ENCODE measurements around the gene SLX4IP.
A peak's percentile ranks its signal among the peaks of the same experiment; 100 is the strongest.
"Not testable (repeated sequence)": the region's sequence is repeated elsewhere in the genome, so short reads cannot be mapped to it uniquely, and the experiment has no call there.

Gene SLX4IP

DNA sequence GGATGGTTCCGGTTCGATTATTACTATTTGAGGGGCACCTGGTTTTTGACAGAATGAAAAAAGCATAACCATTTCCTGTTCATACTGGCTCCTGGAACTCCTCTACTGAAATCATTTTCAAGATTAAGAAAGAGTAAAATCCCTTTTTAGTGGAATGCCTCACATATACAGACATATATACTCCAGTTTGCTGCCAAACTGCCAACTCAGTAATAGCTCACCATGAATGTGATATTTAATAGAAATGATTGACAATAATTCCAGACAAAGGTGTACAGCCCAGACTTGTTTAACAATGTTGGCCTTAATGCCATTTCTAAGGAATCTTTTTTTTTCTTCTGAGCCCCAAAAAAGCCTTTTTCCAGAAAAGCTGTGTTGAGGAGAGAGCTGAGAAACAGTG, 145.6 kb downstream of the SLX4IP start:
- DNase-seq, result no peak

DNA sequence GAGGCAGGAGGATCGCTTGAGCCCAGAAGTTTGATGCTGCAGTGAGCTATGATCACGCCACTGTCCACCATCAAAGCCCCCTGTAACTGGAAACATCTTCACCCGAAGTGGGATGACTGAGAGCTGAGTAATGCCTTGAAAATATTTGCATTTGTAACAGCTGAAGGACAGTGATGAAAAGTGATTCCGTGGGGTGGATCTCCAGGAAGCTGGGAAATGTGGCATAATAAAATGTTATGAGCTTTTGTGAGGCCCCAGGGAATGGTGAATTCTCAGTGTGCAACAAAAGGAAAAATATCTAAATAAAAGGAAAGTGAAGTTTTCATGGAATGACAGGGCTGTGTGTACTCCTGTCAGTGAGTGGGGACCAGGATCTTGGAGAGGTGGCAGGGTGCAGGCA, 146.7 kb downstream of the SLX4IP start:
- peak in 1 of 2 experiments; percentile 22 for DNase-seq

DNA sequence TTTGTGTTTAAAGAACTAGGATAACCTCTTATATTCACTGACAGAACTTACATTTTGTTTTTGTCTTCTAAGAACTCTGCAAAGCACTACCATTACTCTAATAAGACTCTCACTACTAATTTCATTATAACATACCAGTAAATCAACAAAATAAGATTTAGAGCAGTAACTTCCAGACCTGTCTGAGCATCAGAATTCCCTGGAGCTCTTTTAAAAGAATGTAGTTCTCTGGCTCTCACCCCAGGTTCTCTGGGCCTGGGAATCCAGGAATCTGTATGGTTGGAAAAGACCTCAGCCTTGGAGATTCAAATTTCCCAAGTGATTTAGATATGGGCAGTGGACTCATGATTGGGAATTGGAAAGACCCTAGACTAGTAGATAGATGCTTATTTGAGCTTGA, 149.3 kb downstream of the SLX4IP start:
- no peak for DNase-seq

DNA sequence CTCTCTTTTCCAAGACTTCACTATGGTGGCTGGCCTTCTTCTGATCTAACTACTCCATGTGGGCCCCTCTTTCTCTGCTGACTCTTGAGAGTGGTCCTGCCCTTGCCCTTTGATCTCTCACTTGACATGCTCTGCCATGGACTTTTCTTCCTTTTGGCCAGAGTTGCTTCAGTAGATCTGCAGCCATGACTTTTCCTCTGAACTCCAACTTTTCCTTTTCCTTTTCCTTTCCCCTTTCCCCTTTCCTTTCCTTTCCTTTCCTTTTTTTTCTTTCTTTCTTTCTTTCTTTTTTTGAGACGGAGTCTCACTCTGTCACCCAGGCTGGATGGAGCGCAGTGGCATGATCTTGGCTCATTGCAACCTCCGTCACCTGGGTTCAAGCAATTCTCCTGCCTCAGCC, 150.2 kb downstream of the SLX4IP start:
- no peak for DNase-seq

DNA sequence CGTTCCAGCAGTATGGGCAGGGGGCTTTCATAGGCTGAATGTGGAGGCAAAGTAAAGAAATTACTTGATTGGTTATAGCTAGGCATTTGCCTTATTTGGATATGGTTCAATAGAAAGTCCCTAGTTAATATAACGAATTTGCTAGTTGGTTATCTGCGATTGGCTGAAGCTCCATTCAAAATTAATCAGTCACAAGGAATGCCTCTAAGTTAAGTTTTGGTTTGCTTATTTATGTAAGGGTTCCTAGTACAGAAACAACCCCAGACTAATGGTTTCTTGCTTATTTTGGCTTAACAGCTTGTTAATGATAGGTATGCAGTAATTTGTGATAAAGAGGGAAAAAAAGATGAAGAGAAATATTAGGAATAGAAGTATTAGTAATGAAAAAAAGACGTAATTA, 151.2 kb downstream of the SLX4IP start:
- no peak for DNase-seq

DNA sequence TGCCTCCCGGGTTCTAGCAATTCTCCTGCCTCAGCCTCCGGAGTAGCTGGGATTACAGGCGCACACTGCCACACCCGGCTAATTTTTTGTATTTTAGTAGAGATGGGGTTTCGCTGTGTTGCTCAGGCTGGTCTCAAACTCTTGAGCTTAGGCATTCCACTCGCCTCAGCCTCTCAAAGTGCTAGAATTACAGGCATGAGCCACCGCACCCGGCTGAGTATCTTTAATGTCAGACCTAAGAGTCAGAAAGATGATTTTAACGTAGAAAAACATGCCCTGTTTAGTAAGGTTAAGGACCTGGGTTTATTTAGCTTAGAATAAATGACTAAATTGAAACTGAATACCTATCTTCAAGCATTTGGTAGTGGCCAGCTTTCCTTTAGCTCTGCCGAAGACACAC, 155.3 kb downstream of the SLX4IP start:
- not testable (repeated sequence) for DNase-seq

DNA sequence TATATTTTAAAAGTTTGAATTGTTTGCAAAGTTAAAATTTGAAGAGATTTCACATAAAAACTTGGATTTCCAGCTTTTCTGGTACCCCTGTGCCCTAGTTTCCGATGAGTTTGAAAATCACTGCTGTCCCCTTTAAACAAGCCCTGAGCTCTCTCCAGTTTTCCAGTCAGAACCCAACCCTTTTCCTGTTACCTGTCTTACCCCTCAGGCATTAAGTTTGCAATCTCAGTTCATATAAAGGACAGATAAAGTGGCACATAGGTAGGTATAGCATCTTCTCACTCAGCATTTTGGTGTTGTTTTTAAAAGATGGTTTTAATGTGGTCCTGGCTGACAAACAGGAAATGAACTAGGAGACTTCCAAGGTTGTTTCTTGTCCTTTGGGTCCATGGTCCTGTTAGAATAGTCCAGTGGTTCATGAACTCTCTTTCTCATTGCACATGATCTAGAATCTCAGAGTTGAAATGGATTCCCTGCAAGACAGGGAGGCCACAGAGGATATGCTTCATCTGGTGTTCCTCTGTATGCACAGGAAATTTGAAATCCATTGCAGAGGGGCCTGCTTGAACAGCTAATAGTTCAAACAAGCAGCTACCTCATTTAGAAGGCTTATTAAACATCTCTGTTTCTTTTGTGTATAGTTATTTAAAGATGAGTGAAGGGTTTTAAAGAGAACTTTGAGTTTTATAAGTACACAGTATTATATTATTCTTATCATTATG, 156.0 kb downstream of the SLX4IP start:
- DNase-seq, result no peak

DNA sequence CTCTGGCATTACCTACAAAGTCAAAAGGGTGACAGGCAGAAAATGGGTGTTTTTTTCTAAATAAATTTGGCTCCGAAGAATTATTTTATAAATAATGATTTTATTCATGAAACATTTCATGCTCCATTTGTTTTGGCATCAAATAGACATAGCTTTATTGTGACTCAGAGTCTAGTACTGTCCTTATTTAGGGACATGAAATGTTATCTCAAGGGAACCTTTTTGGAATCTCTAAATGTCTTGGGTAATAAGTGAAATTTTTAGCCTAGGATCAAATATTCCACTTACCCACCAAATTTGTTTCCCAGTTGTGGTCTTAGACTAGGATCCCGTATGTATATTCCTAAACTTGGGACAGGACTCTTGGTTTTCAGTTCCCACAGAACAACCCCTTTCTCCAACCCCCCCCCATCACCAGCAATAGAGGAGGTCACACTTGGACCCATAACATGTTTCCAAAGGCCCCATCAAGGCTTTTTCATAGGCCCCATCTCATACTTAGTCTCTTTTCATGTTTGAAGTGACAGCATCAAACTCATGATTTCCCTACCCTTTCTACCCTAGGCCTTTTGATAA, 156.9 kb downstream of the SLX4IP start:
- no peak for DNase-seq

DNA sequence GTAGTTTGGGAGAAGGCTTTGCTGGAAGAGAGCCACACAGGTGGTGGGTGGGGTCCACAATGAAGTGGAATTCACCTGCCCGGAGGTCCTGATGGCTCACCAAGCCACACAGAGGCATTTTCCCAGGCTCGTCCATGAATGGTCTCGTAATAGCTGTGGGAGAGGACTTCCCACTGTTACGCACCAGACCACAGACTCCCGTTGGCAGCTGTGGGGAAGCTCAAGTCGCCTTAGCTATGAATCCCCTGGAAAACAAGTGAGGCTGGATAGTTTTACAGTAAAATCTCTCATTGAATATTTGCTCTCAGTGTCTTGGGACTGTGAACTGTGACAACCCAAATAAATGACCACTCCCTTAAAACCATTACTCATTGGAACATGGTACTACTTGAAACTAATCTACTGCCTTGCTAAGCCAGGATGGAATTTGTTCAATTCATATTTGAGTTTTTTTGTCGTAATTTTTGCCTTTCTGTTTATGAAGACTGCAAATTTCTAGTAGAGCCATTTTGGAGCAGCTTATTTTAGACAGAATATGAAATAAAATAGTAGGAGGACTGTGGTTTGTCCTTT, 159.3 kb downstream of the SLX4IP start:
- no peak for DNase-seq

DNA sequence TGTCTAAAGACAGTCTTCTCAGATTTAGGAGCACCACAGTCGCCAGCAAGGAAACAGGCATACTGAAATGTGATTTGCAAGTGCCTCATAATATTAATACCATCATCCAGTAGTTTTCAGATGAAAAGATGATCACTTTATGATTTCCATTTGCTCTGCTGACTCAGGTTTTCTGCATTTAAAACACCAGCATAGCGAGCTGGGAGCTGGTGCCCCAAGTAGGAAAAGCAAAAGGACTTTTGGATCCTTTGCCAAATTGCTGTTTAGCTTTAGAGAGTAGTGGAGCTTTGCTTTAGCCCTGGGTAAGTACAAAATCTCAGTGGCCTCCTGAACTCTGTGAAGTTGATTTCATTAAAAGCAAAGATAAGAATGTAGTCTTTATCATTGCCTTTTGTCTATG, 160.2 kb downstream of the SLX4IP start:
- no peak for DNase-seq

DNA sequence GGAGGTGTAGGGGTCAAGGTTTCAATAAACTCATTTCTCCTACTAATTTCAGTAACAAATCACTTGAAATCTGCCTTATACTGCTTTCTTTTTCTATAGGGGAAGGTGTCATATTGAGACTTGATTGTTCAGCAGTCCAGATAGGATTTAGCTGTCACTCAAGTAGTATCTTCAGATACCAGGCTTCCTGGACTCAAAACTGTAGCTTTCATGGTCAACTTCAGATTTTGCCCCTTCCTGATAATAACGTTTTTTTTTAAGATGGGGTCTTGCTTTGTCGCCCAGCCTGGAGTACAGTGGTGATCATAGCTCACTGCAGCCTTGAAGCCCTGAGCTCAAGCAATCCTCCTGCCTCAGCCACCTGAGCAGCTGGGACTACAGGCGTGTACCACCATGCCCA, 160.9 kb downstream of the SLX4IP start:
- no peak for DNase-seq

DNA sequence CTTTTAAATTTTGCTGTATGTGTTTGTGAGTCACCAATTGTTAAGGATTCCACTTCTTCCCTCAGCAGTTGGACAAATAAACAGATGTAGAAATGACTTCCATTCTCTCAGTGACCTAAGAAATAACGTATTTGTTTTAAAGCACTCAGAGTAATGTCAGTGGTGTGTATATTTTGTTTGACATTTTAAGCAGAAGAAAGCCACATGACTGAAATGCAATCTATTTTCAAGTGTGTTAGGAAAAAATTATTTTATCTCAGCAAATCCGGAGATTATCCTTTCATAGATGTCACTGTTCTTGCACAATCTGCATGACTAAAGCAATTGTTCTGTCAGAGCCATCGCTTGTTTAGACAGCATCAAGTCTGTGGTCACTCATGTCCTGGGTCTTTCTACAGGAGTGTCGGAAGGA, 161.6 kb downstream of the SLX4IP start:
- DNase-seq, result peak; percentile 24 to 47

DNA sequence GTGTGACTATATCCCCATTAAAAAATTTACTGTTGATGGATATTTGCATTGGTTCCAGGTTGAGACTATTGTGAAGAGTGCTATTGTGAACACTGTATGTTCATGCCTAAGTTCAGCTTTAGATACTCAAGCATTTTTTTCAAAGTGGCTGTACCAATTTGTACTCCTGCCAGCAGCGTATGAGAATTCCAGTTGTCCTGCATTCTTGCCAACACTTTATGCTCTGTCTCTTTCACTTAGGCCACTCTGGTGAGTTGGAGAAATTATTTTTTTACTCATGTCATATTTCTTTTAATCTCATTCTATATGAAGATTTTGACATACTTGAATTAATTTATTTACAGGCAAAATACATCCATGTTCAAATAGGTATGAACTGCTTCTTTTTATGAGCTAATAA, 162.5 kb downstream of the SLX4IP start:
- DNase-seq, result no peak

DNA sequence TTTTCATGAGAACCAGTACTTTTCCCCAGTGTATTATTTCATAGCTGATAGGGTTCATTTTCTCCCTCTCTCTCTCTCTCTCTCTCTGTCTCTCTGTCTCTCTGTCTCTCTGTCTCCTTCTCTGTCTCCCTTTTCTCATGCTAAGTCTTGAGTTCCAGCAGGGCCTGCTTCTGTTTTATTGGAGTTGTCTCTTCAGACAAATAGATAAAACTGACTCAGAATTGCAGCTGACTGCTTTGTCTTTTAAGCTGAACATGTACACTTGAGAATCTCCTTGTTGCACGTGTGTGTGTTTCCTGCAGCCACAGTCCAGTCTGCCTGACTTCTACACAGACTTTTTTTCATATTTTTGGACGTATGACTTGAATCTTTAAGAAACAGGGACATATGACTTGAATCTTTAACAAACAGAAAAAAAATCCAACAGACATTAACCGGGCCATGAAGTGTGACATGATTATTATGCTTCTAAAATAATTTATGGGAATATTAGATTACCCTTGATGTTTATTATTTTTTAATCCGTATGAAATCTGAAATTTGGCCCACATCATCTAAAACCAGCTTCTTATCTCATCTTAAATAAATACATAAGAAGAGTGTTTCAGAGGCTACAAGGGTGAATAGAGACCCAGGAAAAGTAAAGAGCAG, 167.2 kb downstream of the SLX4IP start:
- DNase-seq, result no peak

DNA sequence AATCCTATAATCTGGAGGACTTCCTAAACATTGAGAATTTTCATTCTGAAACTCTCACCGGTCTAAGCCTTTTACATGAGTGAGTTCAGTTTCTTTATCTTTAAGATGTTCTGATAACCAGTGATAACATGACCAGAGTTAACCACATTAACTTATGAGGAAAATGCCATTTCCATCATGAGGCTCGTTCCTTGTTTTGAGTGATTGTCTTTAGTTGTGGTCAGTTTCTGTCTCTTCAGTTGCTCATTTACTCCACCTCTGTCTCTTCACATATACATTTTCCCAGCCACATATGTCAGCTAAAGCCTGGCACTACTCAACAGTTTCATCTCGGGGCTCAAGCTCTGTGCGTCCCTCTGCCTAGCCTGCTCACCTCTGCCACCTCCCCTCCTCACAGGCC, 168.3 kb downstream of the SLX4IP start:
- no peak for DNase-seq

DNA sequence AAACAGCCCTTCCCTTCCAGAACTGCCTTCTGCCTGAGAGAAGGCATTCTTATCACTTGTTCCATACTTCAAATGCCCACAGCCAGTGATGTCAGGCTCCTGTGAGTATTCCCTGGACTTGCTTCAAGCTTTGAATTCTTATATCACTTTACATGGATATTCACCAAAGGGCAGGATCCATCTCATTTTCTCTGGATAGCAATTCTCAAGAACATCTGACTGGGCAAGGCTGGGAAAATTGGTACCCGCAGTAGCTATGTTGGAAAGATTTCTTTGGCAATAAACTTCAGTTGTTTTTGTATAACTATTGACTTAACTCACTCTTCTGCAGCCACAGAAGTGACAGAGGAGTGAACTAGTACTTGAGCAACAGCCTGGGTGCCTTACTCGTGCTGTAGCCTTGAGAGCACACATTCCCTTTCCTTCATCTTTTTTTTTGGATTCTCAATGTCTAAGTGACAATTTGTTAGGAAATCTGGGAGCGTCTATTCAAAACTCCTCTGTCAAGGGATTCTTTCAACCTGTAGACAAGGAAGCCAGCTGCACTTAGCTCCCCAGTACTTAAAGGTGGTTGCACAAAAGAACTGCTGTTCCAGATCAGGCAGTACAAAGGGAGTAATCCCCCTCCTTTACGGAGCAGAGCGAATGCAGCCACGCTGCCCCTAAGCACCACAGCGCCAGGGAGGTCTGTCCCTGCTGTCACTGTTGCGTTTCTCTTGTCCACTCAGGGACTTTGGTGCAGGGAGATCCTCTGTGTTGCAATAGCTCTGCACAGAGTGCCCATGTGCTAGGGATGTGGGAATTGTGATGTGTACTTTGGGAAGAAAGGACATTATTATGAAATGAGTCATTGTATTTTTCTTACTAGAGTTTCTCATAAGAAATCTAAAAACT, 169.1 kb downstream of the SLX4IP start:
- DNase-seq, result peak; percentile 38 to 90

DNA sequence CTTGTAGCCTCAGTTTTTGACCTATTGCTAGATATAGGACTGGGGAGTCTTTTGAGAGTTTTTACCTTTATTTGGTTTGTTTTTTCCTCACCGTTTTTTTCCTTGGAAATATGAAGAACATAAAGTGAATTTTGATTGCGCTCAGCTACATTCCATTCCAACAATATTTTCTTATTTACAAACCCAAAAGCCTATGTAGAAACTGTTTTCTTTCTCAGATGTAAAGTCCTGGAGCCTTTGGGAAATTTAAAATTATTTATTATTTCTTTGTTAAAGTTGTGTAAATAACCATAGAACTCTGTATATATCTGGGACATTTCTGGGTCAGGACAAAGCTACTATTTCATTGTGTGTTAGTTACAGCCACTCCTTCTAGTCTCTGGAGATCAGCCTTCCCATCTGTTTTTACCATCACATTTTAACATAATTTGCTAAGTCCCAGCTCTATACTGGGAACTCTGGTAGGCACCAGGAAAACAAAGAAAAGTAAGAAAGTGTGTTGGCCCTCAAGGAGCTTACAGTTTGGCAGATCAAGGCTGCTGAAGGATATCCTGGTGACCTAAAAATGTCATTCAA, 169.8 kb downstream of the SLX4IP start:
- no peak for DNase-seq

DNA sequence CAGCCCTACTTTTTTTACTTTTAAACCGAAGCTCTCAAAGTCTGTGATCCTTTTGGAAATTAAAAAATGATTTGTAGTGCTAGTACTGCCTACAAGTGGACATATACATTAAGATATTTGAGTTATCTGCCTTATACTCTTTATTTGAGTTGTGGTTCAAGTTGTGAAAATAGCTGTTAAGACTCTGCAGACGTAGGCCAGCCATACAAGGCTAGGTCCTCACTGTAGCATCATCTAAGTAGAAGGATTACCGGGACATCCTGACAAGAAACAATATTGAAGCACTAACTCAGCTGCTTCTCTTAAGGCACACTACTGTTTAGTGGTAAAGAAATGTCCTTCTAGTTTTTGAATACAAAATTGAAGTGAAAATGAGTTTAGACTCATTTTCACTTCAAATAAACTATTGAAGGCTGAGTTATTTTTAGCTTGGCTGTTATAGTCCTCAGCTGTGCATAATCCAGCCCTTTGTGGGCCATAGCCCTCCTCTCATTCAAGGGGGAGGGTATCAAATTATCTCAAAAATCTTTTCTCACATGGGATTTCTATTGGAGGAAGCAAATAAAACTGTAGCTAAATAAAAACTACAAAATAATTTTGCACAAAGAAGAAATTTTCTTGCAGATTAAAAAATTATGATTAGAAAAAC, 170.6 kb downstream of the SLX4IP start:
- DNase-seq, result no peak

DNA sequence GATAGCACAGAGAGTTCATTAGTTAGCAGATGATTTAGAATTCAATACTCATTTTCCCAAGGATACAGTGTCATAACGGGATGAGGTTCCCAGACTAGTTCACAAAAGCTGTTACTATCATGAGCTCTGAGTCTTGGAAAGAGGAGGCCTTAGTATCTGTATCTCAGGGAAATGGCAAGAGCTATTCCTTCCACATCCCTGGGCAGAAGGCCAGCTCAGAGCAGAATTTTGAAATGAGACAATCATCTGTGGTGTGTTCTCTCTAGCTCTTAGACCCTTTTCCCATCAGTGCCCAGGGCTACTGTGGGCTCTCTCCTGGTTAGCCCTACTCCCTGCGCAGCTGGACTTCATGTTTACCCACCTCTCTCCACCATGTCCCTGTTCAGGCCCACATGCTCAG, 174.2 kb downstream of the SLX4IP start:
- DNase-seq, result no peak

DNA sequence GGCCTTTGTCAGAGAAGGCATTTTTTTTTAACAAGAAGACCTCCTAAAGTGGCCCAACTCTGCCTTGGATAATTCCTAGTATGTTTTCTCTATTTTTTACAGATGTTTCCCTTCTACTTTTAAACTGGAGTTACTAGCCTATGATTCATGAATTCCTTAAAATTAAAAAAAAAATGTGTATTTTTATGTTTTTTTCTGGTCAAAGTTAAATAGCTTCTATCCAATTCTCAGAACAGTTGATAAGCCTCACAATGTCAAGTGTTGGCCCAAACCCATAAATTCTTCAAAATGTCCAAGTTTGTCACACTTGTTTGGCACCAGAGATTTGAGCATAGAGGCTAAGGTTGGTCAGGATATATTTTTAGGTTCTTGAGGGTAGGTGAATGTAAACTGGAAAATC, 174.7 kb downstream of the SLX4IP start:
- DNase-seq, result no peak

DNA sequence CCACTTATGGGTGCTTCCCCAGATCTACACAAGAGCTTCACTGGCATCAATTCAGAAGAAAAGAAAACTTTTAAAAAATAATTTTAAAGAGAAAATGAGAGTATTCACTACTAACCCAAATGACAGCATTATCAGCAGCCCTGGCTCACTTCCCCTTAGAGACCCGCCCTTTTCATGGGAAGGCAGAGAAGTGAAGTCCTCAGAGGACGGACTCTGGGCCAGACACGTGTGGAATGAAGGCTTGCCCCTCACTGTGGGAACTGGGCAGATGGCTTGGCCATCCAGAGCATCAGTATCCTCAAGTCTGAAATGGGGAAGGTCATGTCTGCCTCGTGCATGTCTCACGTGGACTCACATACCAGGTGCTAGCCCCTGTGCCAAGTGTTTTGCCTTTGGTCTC, 175.1 kb downstream of the SLX4IP start:
- no peak for DNase-seq

DNA sequence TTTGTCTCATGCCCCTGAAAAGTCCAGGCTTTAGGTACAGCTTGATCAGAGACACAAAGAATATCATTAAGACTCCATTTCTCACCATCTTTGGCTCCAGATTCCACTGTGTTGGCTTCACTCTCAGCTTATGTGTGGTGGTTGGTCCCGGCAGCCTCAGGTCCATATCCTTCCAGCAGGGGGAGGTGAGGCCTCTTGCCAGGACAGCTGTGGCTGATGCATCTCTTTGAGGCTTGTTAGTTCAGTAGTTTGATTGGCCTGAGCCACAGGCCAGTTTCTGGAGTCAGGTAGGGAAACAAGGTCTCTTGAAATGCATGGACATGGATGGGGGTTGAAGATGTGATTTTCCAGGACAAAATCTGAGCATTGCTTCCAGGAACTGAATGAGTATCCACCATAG, 176.3 kb downstream of the SLX4IP start:
- DNase-seq, result peak in 1 of 2 experiments; percentile 29

Data from SW 1271 (cell line).